SK-N-SH (cell line): ENCODE results near the gene BTBD9. TPM values are rescaled to one million over a fixed set of nuclear protein-coding genes. Genes with fewer than 3 reads are reported as not detected.

Experiments
- CTCF ChIA-PET: fragments of 300-600, 350-600 bp; formaldehyde crosslinking; extraction: SDS; loops from one replicate; lab custom pipeline; 2021; lab: Yijun Ruan, JAX
- POLR2A ChIA-PET: fragments of 350-600 bp; sonication (Branson Sonifier 250); formaldehyde crosslinking; extraction: SDS; loops from one replicate; lab custom pipeline; 2020; ENCODE audit warnings: antibody characterized with exemption, inconsistent platforms; lab: Yijun Ruan, JAX
- DNase-seq: peaks from one replicate; pipeline ENCODE4 v3.0.0; 2012
- H2AFZ ChIP-seq: fragments of 200-600 bp; sonication (generic); 2 replicates; pipeline ENCODE4 v1.8.1; 2016; ENCODE audit warnings: antibody characterized with exemption, mild to moderate bottlenecking, low read depth
- H3F3A ChIP-seq: fragments of 200-600 bp; sonication (generic); replicated peaks from 2 replicates; pipeline ENCODE3; 2016; ENCODE audit warnings: antibody characterized with exemption, mild to moderate bottlenecking; ENCODE audit not compliant: insufficient read depth
- H3K27ac ChIP-seq, 2 experiments: fragments of 200-500 bp in 1 of 2; fragments of 200-600 bp in 1 of 2; sonication (Bioruptor generic) in 1 of 2; sonication (generic), shearing (Covaris generic) in 1 of 2; 2 replicates each; pipeline versions ENCODE4 v1.5.1 to v1.6.1; 2014 to 2016; ENCODE audit warnings: low read depth in 2 of 2, inconsistent platforms in 1 of 2, low read length in 1 of 2, mild to moderate bottlenecking in 1 of 2, mixed read lengths in 1 of 2
- H3K27me3 ChIP-seq: fragments of 200-600 bp; sonication (generic), shearing (Covaris generic); 2 replicates; pipeline ENCODE4 v1.6.1; 2016; ENCODE audit warnings: mixed run types; ENCODE audit not compliant: insufficient read depth
- H3K36me3 ChIP-seq, 2 experiments: fragments of 200-500 bp in 1 of 2; fragments of 200-600 bp in 1 of 2; sonication (Bioruptor generic) in 1 of 2; sonication (generic) in 1 of 2; replicated peaks in 1 of 2; 2 replicates each; pipeline versions ENCODE3 to v1.5.1; 2014 to 2016; ENCODE audit warnings: low read length in 1 of 2, mild to moderate bottlenecking in 1 of 2; ENCODE audit not compliant: insufficient read depth in 2 of 2, control insufficient read depth in 1 of 2
- H3K4me1 ChIP-seq, 2 experiments: fragments of 200-500 bp in 1 of 2; fragments of 200-600 bp in 1 of 2; sonication (Bioruptor generic) in 1 of 2; sonication (generic), shearing (Covaris generic) in 1 of 2; 2 replicates each; pipeline versions ENCODE4 v1.5.1 to v1.6.1; 2014 to 2016; ENCODE audit warnings: low read depth in 1 of 2, low read length in 1 of 2, mixed run types in 1 of 2; ENCODE audit not compliant: insufficient read depth in 2 of 2, control insufficient read depth in 1 of 2
- H3K4me2 ChIP-seq: fragments of 200-600 bp; sonication (generic), shearing (Covaris generic); 2 replicates; pipeline ENCODE4 v1.6.1; 2017; ENCODE audit warnings: mixed run types
- H3K4me3 ChIP-seq, 2 experiments: fragments of 200-500 bp in 1 of 2; fragments of 200-600 bp in 1 of 2; sonication (Bioruptor generic) in 1 of 2; sonication (generic), shearing (Covaris generic) in 1 of 2; 2 replicates each; pipeline versions ENCODE4 v1.5.1 to v1.8.1; 2014 to 2016; ENCODE audit warnings: low read depth in 2 of 2, inconsistent platforms in 1 of 2, low read length in 1 of 2, mild to moderate bottlenecking in 1 of 2, mixed read lengths in 1 of 2, moderate library complexity in 1 of 2
- H3K79me2 ChIP-seq: fragments of 200-600 bp; sonication (generic); 2 replicates; pipeline ENCODE4 v1.8.1; 2017; ENCODE audit warnings: mild to moderate bottlenecking; ENCODE audit not compliant: insufficient read depth
- H3K9ac ChIP-seq: fragments of 200-600 bp; sonication (generic); 2 replicates; pipeline ENCODE4 v1.6.1; 2017; ENCODE audit warnings: mixed run types
- H3K9me2 ChIP-seq: fragments of 200-600 bp; sonication (generic); 2 replicates; pipeline ENCODE4 v1.6.1; 2017; ENCODE audit warnings: mixed run types
- H3K9me3 ChIP-seq: fragments of 200-600 bp; sonication (generic); 2 replicates; pipeline ENCODE4 v1.6.1; 2017; ENCODE audit warnings: mixed run types, mild to moderate bottlenecking, moderate library complexity
- H4K20me1 ChIP-seq: fragments of 200-600 bp; sonication (generic); 2 replicates; pipeline ENCODE4 v1.6.1; 2017; ENCODE audit warnings: mild to moderate bottlenecking, mixed run types; ENCODE audit not compliant: insufficient read depth
- CHD2 ChIP-seq: fragments of 150-350 bp; IDR thresholded peaks from 2 replicates; pipeline ENCODE4 v1.6.1; 2018; ENCODE audit warnings: low read length; ENCODE audit not compliant: partially characterized antibody
- ELF1 ChIP-seq: IDR thresholded peaks from 2 replicates; pipeline ENCODE4 v1.4.0; 2012
- RCOR1 ChIP-seq: fragments of 150-350 bp; IDR thresholded peaks from 2 replicates; pipeline ENCODE4 v1.6.1; 2017; ENCODE audit warnings: antibody characterized with exemption, low read length
- RFX5 ChIP-seq: IDR thresholded peaks from 2 replicates; pipeline ENCODE4 v1.6.1; 2012; ENCODE audit warnings: mild to moderate bottlenecking, improper control_type of control experiment, low read length
- WGBS: methylation state at CpG from one replicate; pipeline ENCODE4 v1.1.6; 2017; ENCODE audit warnings: low lambda C conversion rate; 5-methylcytosine and 5-hydroxymethylcytosine counted together
- polyA plus RNA-seq, 3 experiments: library from polyadenylated mRNA; depleted of rRNA; stranded (reverse); fragments of >200 nt; gene quantifications; 2 replicates each; pipeline ENCODE4 v1.2.3, GENCODE V29; 2012
- small RNA-seq, 7 experiments: library from RNA; depleted of rRNA; stranded (forward); fragments of <200 nt; gene quantifications; one replicate each; pipeline ENCODE3, GENCODE V24; 2012
- TF ChIP-seq, protein P1 (sequence below): IDR thresholded peaks from 2 replicates; pipeline ENCODE4 v1.4.0; 2012; ENCODE audit warnings: low read depth, borderline replicate concordance
- TF ChIP-seq, protein P2 (sequence below): fragments of 150-350 bp; IDR thresholded peaks from 2 replicates; pipeline ENCODE4 v1.6.1; 2017; ENCODE audit warnings: antibody characterized with exemption, low read length, low read depth, borderline replicate concordance

The BTBD9 gene
- polyA plus RNA-seq, 1 of the 3 experiments (the other 2 are of a cell fraction) = 2.2 TPM

GRCh38 chr6:38119516-38119915, 520.2 kb downstream of the BTBD9 start (continued):
- no peak for TF ChIP-seq RCOR1
- TF ChIP-seq ELF1 = no peak

- Histone ChIP-seq H2AFZ (no peak overlapping the region), H4K20me1 (peaks cover 46% of the 10 kb centered on the region), H3K36me3 (peaks cover 22 to 29% of the 10 kb centered on the region in 2 experiments), H3K9me2 (no peaks in the 10 kb centered on the region), H3K9me3 (no peaks in the 10 kb centered on the region), H3K4me2 (no peak overlapping the region), H3K79me2 (peaks cover 4% of the 10 kb centered on the region; the same call in 1 of the 2 replicates), H3F3A (peaks cover 4% of the 10 kb centered on the region), H3K4me1 (peaks cover 3 to 15% of the 10 kb centered on the region in 2 experiments; a peak in 2 of 4 replicates), H3K27me3 (no peaks in the 10 kb centered on the region), H3K9ac (no peak overlapping the region), H3K27ac (no peak overlapping the region), H3K4me3 (no peak overlapping the region)
- DNase-seq = no peak
- POLR2A ChIA-PET = no interaction called here
- WGBS = 86% methylated on average over 2 of the region's 2 CpGs
- TF ChIP-seq CHD2 (no peak), RFX5 (no peak)
- TF ChIP-seq, protein P1, sequence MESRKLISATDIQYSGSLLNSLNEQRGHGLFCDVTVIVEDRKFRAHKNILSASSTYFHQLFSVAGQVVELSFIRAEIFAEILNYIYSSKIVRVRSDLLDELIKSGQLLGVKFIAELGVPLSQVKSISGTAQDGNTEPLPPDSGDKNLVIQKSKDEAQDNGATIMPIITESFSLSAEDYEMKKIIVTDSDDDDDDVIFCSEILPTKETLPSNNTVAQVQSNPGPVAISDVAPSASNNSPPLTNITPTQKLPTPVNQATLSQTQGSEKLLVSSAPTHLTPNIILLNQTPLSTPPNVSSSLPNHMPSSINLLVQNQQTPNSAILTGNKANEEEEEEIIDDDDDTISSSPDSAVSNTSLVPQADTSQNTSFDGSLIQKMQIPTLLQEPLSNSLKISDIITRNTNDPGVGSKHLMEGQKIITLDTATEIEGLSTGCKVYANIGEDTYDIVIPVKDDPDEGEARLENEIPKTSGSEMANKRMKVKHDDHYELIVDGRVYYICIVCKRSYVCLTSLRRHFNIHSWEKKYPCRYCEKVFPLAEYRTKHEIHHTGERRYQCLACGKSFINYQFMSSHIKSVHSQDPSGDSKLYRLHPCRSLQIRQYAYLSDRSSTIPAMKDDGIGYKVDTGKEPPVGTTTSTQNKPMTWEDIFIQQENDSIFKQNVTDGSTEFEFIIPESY = no peak
- TF ChIP-seq, protein P2, sequence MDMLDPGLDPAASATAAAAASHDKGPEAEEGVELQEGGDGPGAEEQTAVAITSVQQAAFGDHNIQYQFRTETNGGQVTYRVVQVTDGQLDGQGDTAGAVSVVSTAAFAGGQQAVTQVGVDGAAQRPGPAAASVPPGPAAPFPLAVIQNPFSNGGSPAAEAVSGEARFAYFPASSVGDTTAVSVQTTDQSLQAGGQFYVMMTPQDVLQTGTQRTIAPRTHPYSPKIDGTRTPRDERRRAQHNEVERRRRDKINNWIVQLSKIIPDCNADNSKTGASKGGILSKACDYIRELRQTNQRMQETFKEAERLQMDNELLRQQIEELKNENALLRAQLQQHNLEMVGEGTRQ = no peak
- CTCF ChIA-PET = no interaction called here
Measured at GRCh38 chr6:38118791-38119365, 520.9 kb downstream of the BTBD9 start.

Small RNA genes within 50 kb of the gene (small RNA-seq; reads per million reads assigned to genes)
- gene RF00019 = 0 reads per million in 7 experiments
- 0 reads per million in 7 experiments for gene RF00279

Other genes with a start within 250 kb of the BTBD9 start
- gene GLO1, start 63.2 kb upstream of the BTBD9 start, polyA plus RNA-seq (2012; rRNA removed) = 47.1 and 56.6 TPM in 2 replicates
- gene DNAH8, start 75.4 kb upstream of the BTBD9 start, polyA plus RNA-seq (2012; rRNA removed) = under 0.01 TPM in 1 of 2 replicates, not detected in the other